Measurements from ENCODE around the gene SHMT2.
A peak's percentile ranks its signal among the peaks of the same experiment; 100 is the strongest.

The SHMT2 gene

GRCh38 chr12:57215668-57216013, 13.9 kb upstream of the SHMT2 start:
- POLR2A ChIA-PET (ENCODE audit: low non-redundant PET) = no interaction called here
- DNase-seq (ENCODE audit: low spot score) = no peak
- TF ChIP-seq CTCF (conservative IDR thresholded peaks at IDR 0.05; ENCODE audit: low read depth) = no peak
- peak overlapping the region; percentile 9; the same call in 1 of the 2 replicates for H3K27ac ChIP-seq
- CTCF ChIA-PET = interaction anchor here (0.6 to 7.0 kb wide), 4 partner anchors 14 to 91 kb away, joined by 3 to 147 read pairs (median 4); partner anchors contain the start of gene SHMT2

DNA sequence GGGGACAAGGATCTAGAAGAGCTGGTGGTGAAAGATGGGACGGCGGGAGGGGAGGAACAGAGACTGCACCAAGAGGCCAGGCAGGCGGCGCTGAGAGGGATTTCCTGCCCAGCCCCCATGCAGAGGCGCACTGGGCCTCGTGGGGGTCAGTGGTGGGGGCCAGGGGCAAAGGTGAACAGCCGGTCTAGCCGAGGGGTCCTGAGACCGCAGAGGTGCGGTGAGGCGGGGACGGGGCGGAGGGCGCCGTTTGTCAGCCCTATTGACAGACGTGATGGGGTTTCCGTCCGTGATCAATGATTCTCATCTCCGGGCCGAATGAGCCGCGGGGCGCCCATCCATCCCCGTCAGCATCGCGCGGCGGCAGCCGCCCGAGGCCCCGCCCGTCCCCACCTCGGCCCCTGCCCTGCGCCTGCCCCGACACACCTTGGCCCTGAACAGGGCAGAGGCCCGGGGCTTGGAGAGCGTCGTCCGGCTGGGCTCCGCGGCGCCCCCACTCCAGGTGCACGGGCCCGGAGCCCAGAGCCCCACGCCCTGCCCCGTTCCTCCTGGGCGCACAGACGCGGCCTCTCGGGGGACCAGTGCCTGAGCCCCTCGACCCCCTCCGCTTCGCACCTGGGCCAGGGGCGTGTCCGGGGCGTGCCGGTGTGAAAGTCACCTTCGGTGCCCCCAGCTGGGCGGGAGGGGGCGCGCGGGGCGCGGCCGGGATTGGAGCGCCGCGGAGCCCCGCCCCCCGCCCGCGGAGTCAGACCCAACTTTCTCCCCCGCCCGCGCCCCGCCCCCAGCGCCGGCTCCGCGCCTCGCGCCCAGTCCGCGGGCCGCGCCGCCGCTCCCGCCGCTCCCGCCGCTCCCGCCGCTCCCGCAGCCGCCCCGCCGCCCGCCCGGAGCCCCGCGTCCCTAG, 13.2 kb upstream of the SHMT2 start, which contains the start of gene NXPH4:
TSS of gene NXPH4 (plus strand) at position 781 of the 898 bp plus-strand sequence. CDS start 176 bp downstream, outside the sequence.
- no peak for TF ChIP-seq CTCF (conservative IDR thresholded peaks at IDR 0.05; ENCODE audit: low read depth)
- ChIA-PET CTCF (interaction anchor here (0.6 to 7.0 kb wide), 7 partner anchors 8 to 92 kb away, joined by 3 to 147 read pairs (median 3); partner anchors contain the start of gene SHMT2), POLR2A (ENCODE audit: low non-redundant PET) (no interaction called here)
- no peak for DNase-seq (ENCODE audit: low spot score)
- peak within 1 kb of the TSS; percentile 9; the same call in 1 of the 2 replicates for H3K27ac ChIP-seq

DNA sequence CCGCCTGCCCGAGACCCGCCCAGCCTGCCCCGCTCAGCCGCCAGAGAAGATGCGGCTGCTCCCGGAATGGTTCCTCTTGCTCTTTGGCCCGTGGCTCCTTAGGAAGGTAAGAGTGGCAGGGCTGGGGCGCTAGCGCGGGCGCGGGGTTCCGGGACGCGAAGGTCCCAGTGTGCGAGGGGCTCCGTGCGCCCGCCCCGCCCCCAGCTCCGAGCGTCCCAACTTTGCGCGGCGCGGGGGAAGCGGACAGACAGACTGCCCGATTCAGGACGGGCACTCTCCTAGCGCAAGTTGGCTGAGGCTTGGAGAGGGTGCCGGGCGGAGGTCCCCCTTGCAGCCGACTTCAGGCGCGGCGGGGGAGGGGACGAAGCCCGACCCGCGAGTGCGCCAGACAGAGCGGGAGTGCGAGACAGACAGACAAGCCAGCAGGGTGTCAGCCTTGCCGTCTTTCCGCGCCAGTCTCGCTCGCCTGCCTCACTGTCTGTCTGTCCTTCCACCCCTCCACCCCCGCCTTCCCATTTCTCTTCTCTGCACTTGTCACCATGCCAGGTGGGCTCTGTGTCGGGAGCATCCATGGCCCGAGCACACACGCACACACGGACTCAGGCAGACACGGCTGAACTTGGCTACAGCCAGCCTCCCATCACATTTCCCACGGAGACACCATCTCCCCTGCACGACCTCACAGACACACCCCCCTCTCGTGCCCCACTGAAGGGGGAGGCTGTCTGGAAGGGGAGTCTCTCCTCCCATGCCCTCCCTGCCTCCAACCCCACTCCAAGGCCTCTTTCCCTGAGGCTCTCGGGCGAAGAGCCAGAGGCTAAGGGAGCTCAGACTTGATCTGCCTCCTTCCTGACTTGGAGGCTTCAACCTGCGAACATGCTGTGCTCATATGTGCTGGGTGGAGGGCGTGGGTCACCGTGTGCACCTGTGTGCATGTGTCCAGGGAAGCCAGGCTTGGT, 12.3 kb upstream of the SHMT2 start:
- TF ChIP-seq CTCF (conservative IDR thresholded peaks at IDR 0.05; ENCODE audit: low read depth) = no peak
- CTCF ChIA-PET = interaction anchor here (0.6 to 7.0 kb wide), 5 partner anchors 9 to 93 kb away, joined by 3 to 147 read pairs (median 4); no protein-coding TSS in a partner anchor
- no peak overlapping the region for H3K27ac ChIP-seq
- DNase-seq (ENCODE audit: low spot score) = no peak
- POLR2A ChIA-PET (ENCODE audit: low non-redundant PET) = interaction anchor here (0.5 to 1.0 kb wide), 2 partner anchors 12 to 25 kb away, joined by 3 read pairs; partner anchors contain the start of gene SHMT2

- H3K27ac ChIP-seq = no peak overlapping the region
- ChIA-PET POLR2A (ENCODE audit: low non-redundant PET) (interaction anchor here (1.0 kb wide), 1 partner anchor 11 kb away, joined by 3 read pairs; the partner anchor contains the start of gene SHMT2), CTCF (interaction anchor here (7.0 kb wide), 1 partner anchor 23 kb away, joined by 147 read pairs; no protein-coding TSS in a partner anchor)
- no peak for DNase-seq (ENCODE audit: low spot score)
- TF ChIP-seq CTCF (conservative IDR thresholded peaks at IDR 0.05; ENCODE audit: low read depth) = no peak
These were observed 11.3 kb upstream of the SHMT2 start for GRCh38 chr12:57218030-57218853.

GRCh38 chr12:57219205-57219992, 10.1 kb upstream of the SHMT2 start:
- ChIA-PET POLR2A (ENCODE audit: low non-redundant PET) (interaction anchor here (0.6 kb wide), 2 partner anchors 11 to 18 kb away, joined by 3 read pairs; no protein-coding TSS in a partner anchor), CTCF (interaction anchor here (0.7 to 1.7 kb wide), 4 partner anchors 20 to 488 kb away, joined by 3 to 7 read pairs (median 4); no protein-coding TSS in a partner anchor)
- no peak for DNase-seq (ENCODE audit: low spot score)
- no peak overlapping the region for H3K27ac ChIP-seq
- no peak for TF ChIP-seq CTCF (conservative IDR thresholded peaks at IDR 0.05; ENCODE audit: low read depth)
